T-helper 2 cell treated with Interferon-gamma antibody and Interleukin-4, amounts not matched to agents 100 ng/mL and 5 ng/mL, for 36 hours (primary cell): ENCODE data around the gene CCHCR1. TPM values are rescaled to one million over a fixed set of nuclear protein-coding genes. Genes with fewer than 3 reads are reported as not detected.
"Not testable (repeated sequence)": the region's sequence is repeated elsewhere in the genome, so short reads cannot be mapped to it uniquely, and the experiment has no call there.

Experiments
- intact Hi-C: fragments of 100-400 bp; cut with micrococcal nuclease; formaldehyde crosslinking; loops from one replicate; pipeline ENCODE4 v1.15.1; 2023
- total RNA-seq: library from RNA; stranded (reverse); gene quantifications from 2 replicates; pipeline ENCODE4 v1.2.3, GENCODE V29; 2022

The CCHCR1 gene
- total RNA-seq, 1 donor from 2014 or later, result 39.2 TPM

GRCh38 chr6:31186052-31186734 is 28.6 kb upstream of the CCHCR1 start:
- intact Hi-C loops, result no loop called here

GRCh38 chr6:31185695-31186051 is 28.1 kb upstream of the CCHCR1 start:
- intact Hi-C loops, result not testable (repeated sequence)

GRCh38 chr6:31183859-31184258 is 26.3 kb upstream of the CCHCR1 start:
- intact Hi-C loops, result not testable (repeated sequence)

GRCh38 chr6:31183287-31183686 is 25.7 kb upstream of the CCHCR1 start:
- intact Hi-C loops, result not testable (repeated sequence)

- intact Hi-C loops, result no loop called here
Measured at GRCh38 chr6:31180500-31180899, 22.9 kb upstream of the CCHCR1 start.

GRCh38 chr6:31179896-31180295 is 22.3 kb upstream of the CCHCR1 start:
- intact Hi-C loops, result no loop called here

GRCh38 chr6:31179042-31179386 is 21.4 kb upstream of the CCHCR1 start:
- intact Hi-C loops, result no loop called here

GRCh38 chr6:31178143-31179041 is 20.8 kb upstream of the CCHCR1 start:
- intact Hi-C loops, result no loop called here

GRCh38 chr6:31175971-31176370 is 18.4 kb upstream of the CCHCR1 start:
- intact Hi-C loops, result no loop called here

- intact Hi-C loops, result no loop called here
Measured at GRCh38 chr6:31174378-31174777, 16.8 kb upstream of the CCHCR1 start.

GRCh38 chr6:31173406-31173805 is 15.8 kb upstream of the CCHCR1 start:
- intact Hi-C loops, result no loop called here

- intact Hi-C loops, result no loop called here
Measured at GRCh38 chr6:31172973-31173384, 15.4 kb upstream of the CCHCR1 start.

GRCh38 chr6:31171931-31172905 is 14.6 kb upstream of the CCHCR1 start:
- intact Hi-C loops, result no loop called here

GRCh38 chr6:31170987-31171671 is 13.5 kb upstream of the CCHCR1 start:
- intact Hi-C loops, result no loop called here

- intact Hi-C loops, result no loop called here
Measured at GRCh38 chr6:31170600-31170881, 12.9 kb upstream of the CCHCR1 start, which contains the start of gene POU5F1. Gene POU5F1 (minus strand): TSS chr6:31170682. CDS start chr6:31170620, 62 bp downstream.

GRCh38 chr6:31169858-31170599 is 12.4 kb upstream of the CCHCR1 start:
- intact Hi-C loops, result not testable (repeated sequence)

GRCh38 chr6:31169123-31169857 is 11.7 kb upstream of the CCHCR1 start:
- intact Hi-C loops, result no loop called here

- intact Hi-C loops, result no loop called here
Measured at GRCh38 chr6:31168606-31169005, 11.0 kb upstream of the CCHCR1 start.

GRCh38 chr6:31165986-31166385 is 8.4 kb upstream of the CCHCR1 start:
- intact Hi-C loops, result no loop called here
